HepG2 (cell line): Measurements from ENCODE around the gene RPS6KB1. TPM values are rescaled to one million over a fixed set of nuclear protein-coding genes. Genes with fewer than 3 reads are reported as not detected.
A peak's percentile ranks its signal among the peaks of the same experiment; 100 is the strongest.

Experiments used
- ARNTL ChIP-seq: sonication (generic); formaldehyde crosslinking; IDR thresholded peaks from 2 replicates; pipeline ENCODE4 v1.4.0; 2020; ENCODE audit warnings: mild to moderate bottlenecking, missing genetic modification reagents
- GTF2F1 ChIP-seq: fragments of 150-350 bp; IDR thresholded peaks from 2 replicates; pipeline ENCODE4 v1.6.1; 2014; ENCODE audit warnings: low read length
- HCFC1 ChIP-seq: fragments of 150-350 bp; IDR thresholded peaks from 2 replicates; pipeline ENCODE4 v1.6.1; 2014; ENCODE audit warnings: low read depth, low read length
- MAF1 ChIP-seq: sonication (generic); formaldehyde crosslinking; IDR thresholded peaks from 2 replicates; pipeline ENCODE4 v1.5.0; 2020; ENCODE audit warnings: missing genetic modification reagents, borderline replicate concordance
- MLXIP ChIP-seq: sonication (generic); formaldehyde crosslinking; IDR thresholded peaks from 2 replicates; pipeline ENCODE4 v1.9.0; 2021; ENCODE audit warnings: missing genetic modification reagents, borderline replicate concordance
- PHF20 ChIP-seq: sonication (generic); formaldehyde crosslinking; IDR thresholded peaks from 2 replicates; pipeline ENCODE4 v1.5.0; 2020; ENCODE audit warnings: mild to moderate bottlenecking, missing genetic modification reagents
- SMARCC2 ChIP-seq: fragments of 450-650 bp; IDR thresholded peaks from 2 replicates; pipeline ENCODE4 v1.6.1; 2017; ENCODE audit warnings: antibody characterized with exemption, mild to moderate bottlenecking
- THYN1 ChIP-seq: sonication (generic); formaldehyde crosslinking; IDR thresholded peaks from 2 replicates; pipeline ENCODE4 v1.8.1; 2023; ENCODE audit warnings: low read depth, mild to moderate bottlenecking, moderate library complexity, missing genetic modification reagents, borderline replicate concordance
- U2AF2 ChIP-seq: fragments of 200-400 bp; formaldehyde crosslinking; IDR thresholded peaks from 2 replicates; pipeline ENCODE4 v1.6.1; 2017; ENCODE audit warnings: low read depth, mild to moderate bottlenecking, low read length
- ZBTB42 ChIP-seq: sonication (generic); formaldehyde crosslinking; IDR thresholded peaks from 2 replicates; pipeline ENCODE4 v1.5.0; 2020; ENCODE audit warnings: mild to moderate bottlenecking, missing genetic modification reagents
- ZBTB8A ChIP-seq: sonication (generic); formaldehyde crosslinking; IDR thresholded peaks from 2 replicates; pipeline ENCODE4 v1.4.0; 2020; ENCODE audit warnings: mild to moderate bottlenecking, low read depth, missing genetic modification reagents, borderline replicate concordance
- ZFAT ChIP-seq: sonication (generic); formaldehyde crosslinking; conservative IDR thresholded peaks from 2 replicates; pipeline ENCODE4 v1.8.1; 2023; ENCODE audit warnings: missing genetic modification reagents, inconsistent platforms
- ZFP36L2 ChIP-seq: sonication (generic); formaldehyde crosslinking; IDR thresholded peaks from 2 replicates; pipeline ENCODE4 v1.4.0; 2020; ENCODE audit warnings: missing genetic modification reagents
- ZKSCAN1 ChIP-seq: fragments of 150-350 bp; IDR thresholded peaks from 2 replicates; pipeline ENCODE4 v1.6.1; 2014; ENCODE audit warnings: low read length
- ZNF563 ChIP-seq: sonication (generic); formaldehyde crosslinking; IDR thresholded peaks from 2 replicates; pipeline ENCODE4 v1.8.0; 2022; ENCODE audit warnings: mild to moderate bottlenecking, moderate library complexity, missing genetic modification reagents
- ZNF678 ChIP-seq: sonication (generic); formaldehyde crosslinking; IDR thresholded peaks from 2 replicates; pipeline ENCODE4 v1.4.0; 2020; ENCODE audit warnings: mild to moderate bottlenecking, missing genetic modification reagents
- ZNF788 ChIP-seq: sonication (generic); formaldehyde crosslinking; IDR thresholded peaks from 2 replicates; pipeline ENCODE4 v1.5.0; 2020; ENCODE audit warnings: mild to moderate bottlenecking, missing genetic modification reagents, borderline replicate concordance
- ZNF83 ChIP-seq: sonication (generic); formaldehyde crosslinking; IDR thresholded peaks from 2 replicates; pipeline ENCODE4 v1.4.0; 2020; ENCODE audit warnings: missing genetic modification reagents, mild to moderate bottlenecking, borderline replicate concordance
- polyA plus RNA-seq, 8 experiments: library from polyadenylated mRNA; depleted of rRNA in 3 of 8; stranded (reverse) in 7 of 8; unstranded in 1 of 8; fragments of >200 nt; fragmentation: Illumina TruSeq in 4 of 8; extraction: Trizol in 4 of 8; gene quantifications; 2 replicates each; pipeline versions ENCODE4 v1.2.1 to v1.2.3, GENCODE V29; 2011 to 2016; ENCODE audit warnings: low read depth in 4 of 8, missing spikeins in 1 of 8, mixed read lengths in 1 of 8; ENCODE audit not compliant: insufficient read depth in 1 of 8
- total RNA-seq, 5 experiments: library from RNA; depleted of rRNA; stranded (reverse); fragments of >200 nt; fragmentation: Illumina TruSeq; extraction: Trizol; gene quantifications; 2 replicates each; pipeline ENCODE4 v1.2.3, GENCODE V29; 2016; ENCODE audit warnings: low read depth in 1 of 5
- TF ChIP-seq, protein P1 (sequence below): sonication (generic); formaldehyde crosslinking; IDR thresholded peaks from 2 replicates; pipeline ENCODE4 v1.4.0; 2020; ENCODE audit warnings: mild to moderate bottlenecking, missing genetic modification reagents
- TF ChIP-seq, protein P2 (sequence below): sonication (generic); formaldehyde crosslinking; IDR thresholded peaks from 2 replicates; pipeline ENCODE4 v1.4.0; 2020; ENCODE audit warnings: missing genetic modification reagents, borderline replicate concordance

RPS6KB1 gene
- total and polyA plus RNA-seq, 2 of the 13 experiments (the other 11 are each of a cell fraction or from before 2014, with no cell fraction given), result 16.5 to 42.2 TPM

GRCh38 chr17:59964482-59965328 is 71.8 kb downstream of the RPS6KB1 start, which contains the start of gene RNFT1 (continued):
- TF ChIP-seq MLXIP (CRISPR knock-in tag) (no peak; the same call in 1 of the 2 replicates), ZBTB8A (CRISPR knock-in tag) (no peak), ZKSCAN1 (0 out of 2 replicates have a peak, but pooled peaks have one; percentile 11), MAF1 (CRISPR knock-in tag) (no peak), PHF20 (CRISPR knock-in tag) (peak; percentile 39), ZNF788 (CRISPR knock-in tag) (peak; percentile 79), THYN1 (0 out of 2 replicates have a peak, but pooled peaks have one; percentile 88), ZFAT (CRISPR knock-in tag) (no peak), ZNF563 (peak; percentile 36; the same call in 1 of the 2 replicates), GTF2F1 (no peak; the same call in 1 of the 2 replicates), ARNTL (CRISPR knock-in tag) (0 out of 2 replicates have a peak, but pooled peaks have one; percentile 11), ZNF83 (CRISPR knock-in tag) (0 out of 2 replicates have a peak, but pooled peaks have one; percentile 17), ZBTB42 (CRISPR knock-in tag) (0 out of 2 replicates have a peak, but pooled peaks have one; percentile 39), U2AF2 (no peak), HCFC1 (no peak), ZNF678 (no peak), ZFP36L2 (CRISPR knock-in tag) (no peak), SMARCC2 (no peak)
- TF ChIP-seq, protein P1, sequence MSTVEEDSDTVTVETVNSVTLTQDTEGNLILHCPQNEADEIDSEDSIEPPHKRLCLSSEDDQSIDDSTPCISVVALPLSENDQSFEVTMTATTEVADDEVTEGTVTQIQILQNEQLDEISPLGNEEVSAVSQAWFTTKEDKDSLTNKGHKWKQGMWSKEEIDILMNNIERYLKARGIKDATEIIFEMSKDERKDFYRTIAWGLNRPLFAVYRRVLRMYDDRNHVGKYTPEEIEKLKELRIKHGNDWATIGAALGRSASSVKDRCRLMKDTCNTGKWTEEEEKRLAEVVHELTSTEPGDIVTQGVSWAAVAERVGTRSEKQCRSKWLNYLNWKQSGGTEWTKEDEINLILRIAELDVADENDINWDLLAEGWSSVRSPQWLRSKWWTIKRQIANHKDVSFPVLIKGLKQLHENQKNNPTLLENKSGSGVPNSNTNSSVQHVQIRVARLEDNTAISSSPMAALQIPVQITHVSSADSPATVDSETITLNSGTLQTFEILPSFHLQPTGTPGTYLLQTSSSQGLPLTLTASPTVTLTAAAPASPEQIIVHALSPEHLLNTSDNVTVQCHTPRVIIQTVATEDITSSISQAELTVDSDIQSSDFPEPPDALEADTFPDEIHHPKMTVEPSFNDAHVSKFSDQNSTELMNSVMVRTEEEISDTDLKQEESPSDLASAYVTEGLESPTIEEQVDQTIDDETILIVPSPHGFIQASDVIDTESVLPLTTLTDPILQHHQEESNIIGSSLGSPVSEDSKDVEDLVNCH (CRISPR knock-in tag), result 0 out of 2 replicates have a peak, but pooled peaks have one; percentile 39
- TF ChIP-seq, protein P2, sequence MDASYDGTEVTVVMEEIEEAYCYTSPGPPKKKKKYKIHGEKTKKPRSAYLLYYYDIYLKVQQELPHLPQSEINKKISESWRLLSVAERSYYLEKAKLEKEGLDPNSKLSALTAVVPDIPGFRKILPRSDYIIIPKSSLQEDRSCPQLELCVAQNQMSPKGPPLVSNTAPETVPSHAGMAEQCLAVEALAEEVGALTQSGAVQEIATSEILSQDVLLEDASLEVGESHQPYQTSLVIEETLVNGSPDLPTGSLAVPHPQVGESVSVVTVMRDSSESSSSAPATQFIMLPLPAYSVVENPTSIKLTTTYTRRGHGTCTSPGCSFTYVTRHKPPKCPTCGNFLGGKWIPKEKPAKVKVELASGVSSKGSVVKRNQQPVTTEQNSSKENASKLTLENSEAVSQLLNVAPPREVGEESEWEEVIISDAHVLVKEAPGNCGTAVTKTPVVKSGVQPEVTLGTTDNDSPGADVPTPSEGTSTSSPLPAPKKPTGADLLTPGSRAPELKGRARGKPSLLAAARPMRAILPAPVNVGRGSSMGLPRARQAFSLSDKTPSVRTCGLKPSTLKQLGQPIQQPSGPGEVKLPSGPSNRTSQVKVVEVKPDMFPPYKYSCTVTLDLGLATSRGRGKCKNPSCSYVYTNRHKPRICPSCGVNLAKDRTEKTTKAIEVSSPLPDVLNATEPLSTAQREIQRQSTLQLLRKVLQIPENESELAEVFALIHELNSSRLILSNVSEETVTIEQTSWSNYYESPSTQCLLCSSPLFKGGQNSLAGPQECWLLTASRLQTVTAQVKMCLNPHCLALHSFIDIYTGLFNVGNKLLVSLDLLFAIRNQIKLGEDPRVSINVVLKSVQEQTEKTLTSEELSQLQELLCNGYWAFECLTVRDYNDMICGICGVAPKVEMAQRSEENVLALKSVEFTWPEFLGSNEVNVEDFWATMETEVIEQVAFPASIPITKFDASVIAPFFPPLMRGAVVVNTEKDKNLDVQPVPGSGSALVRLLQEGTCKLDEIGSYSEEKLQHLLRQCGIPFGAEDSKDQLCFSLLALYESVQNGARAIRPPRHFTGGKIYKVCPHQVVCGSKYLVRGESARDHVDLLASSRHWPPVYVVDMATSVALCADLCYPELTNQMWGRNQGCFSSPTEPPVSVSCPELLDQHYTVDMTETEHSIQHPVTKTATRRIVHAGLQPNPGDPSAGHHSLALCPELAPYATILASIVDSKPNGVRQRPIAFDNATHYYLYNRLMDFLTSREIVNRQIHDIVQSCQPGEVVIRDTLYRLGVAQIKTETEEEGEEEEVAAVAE (CRISPR knock-in tag), result no peak; the same call in 1 of the 2 replicates
